Endometrial microvascular endothelial cells (primary cell): ENCODE measurements around the gene TAF3. TPM values are rescaled to one million over a fixed set of nuclear protein-coding genes. Genes with fewer than 3 reads are reported as not detected.

Experiments
- in situ Hi-C: cut with HindIII; loops from 2 replicates; pipeline ENCODE4 v1.10.0; 2017; ENCODE audit warnings: low sequenced_read_pairs, low pct_unique_long_range_greater_than_20kb; ENCODE audit errors: inconsistent ontology term
- total RNA-seq: library from RNA; depleted of rRNA; stranded (reverse); fragments of >200 nt; gene quantifications from one replicate; pipeline ENCODE4 v1.2.3, GENCODE V29; 2015; ENCODE audit errors: inconsistent ontology term

TAF3 gene
- total RNA-seq, 1 donor from 2014 or later: 2.3 TPM

DNA sequence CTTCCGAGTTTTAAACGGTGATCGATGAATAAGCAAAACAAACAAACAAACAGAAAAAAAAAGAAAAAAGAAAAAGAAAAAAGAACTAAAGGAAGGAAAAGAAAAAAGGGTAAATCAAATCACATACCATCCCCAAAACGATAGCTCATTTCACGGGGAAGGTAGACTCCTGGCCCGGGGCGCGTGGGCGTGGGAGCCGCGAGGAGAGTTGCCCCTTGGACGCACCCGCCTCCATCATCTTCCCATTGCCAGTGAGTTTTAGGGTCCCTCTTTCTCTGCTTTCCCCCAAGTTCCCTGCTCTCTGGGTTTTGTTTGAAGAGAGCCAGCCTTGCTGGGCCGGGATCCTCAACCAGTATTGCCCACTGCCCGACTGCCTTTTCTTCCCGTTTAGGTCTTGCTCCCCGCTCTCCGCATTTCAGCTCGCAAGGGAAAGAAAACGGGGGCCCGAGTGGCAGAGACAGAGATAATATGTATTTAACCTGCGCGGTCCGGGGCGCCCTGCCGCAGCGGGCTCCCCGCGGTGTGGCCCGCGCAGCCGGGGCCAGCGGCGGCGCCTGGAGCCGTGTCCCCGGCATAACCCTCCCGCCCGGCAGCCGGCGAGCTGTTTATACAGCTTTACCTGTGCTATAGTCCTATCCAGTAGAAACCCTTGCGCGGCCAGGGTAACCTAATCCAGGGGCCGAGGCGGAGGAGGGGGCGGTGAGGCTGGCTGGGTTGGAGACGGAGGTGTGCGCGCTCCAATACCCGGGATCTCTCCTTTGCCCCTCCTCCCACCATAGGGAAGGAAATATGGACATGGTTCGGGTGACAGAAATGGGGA lies 230.9 kb downstream of the TAF3 start:
- in situ Hi-C loops: no loop called here

DNA sequence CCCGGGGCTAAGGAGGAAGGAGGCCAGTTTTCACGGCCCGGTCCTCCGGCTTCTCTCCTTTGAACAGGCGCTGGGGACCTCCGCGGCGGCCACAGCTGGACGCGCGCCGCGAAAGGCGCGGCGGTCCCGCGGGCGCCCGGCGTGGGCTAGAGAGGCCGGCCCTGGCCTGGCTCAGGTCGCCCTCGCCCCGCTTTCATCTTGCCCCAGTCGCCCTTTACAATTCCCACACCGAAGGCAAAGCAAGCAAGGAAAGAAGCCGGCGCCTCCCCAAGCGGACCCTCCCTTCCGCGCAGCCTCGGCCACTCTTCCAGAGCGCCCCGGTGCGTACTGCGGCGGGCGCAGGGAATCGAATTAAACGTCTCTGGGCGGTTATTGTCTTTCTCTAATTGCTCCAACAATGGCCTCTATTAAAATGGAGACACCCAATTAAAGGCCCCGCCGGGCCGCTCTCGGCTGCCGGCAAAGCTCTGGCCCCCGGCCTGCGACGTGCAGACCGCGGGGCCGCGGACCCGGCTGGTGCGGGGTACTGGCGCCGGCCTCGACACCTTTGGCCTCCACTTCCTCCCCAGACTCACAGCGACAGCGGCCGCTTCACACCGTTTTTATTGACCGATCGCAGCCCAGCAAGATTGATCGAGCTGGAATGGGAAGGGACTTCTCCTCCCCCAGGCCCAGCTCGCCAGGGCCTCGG lies 231.7 kb downstream of the TAF3 start:
- in situ Hi-C loops: no loop called here

DNA sequence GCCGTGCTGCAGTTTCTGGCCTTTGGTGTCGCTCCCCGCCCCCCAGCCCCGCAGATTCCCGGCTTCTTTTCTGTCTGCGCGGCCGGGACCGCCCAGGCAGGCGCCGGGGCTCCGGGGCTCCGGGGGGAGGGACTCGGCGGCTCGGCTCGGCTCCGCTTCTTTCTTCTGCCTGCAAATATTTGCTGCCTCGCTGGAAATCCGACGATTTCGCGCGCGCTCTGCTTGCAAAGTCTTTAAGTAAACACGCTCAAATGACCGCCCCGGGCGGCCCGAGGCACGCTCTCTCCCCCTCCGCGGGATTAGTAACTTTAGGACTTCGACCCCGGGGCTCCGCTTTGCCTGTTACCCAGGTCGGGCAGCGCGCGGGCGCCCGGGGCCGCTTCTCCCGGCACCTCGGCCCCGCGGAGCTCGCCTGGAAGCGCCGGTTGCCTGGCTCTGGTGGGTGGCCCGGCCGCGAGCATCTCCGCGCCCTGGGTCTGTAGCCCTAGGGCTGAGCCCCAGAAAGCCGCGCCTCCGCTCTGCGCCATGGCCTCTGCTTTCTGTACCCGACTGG lies 232.3 kb downstream of the TAF3 start:
- in situ Hi-C loops: no loop called here

DNA sequence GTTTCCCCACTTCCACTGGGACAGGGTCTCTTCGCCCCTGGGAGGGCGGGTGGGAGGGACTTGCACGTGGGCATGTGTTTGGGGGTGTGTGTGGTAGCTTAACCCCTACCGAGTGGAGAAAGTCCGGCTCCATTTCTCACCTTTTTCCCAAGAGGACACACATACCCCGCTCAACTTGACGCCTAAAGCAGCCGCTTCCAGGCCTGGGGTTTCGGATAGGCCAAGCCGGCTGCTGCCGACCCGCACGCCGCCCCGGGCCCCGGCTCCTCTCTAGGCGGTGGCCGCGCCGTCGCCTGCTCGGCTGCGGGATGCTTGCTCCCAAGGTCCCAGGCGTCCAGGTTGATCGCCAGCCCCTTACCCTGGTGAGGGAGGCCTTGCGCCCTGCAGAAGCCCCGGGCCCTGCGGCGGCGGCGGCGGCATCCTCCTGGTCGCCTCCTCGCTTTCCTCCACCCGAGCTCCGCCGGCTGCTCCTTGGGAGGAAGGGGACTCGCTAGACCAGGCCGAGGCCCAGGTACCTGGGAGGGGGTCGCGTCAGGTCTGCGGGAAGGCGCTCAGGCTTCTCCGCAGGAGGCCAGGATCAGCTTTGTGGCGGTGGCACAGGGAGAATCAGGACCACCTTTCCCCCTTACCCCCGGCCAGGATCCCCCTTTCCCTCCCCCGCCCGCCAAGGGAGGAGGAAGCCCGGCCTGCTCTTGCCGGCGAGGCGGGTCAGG lies 233.0 kb downstream of the TAF3 start:
- in situ Hi-C loops: no loop called here

DNA sequence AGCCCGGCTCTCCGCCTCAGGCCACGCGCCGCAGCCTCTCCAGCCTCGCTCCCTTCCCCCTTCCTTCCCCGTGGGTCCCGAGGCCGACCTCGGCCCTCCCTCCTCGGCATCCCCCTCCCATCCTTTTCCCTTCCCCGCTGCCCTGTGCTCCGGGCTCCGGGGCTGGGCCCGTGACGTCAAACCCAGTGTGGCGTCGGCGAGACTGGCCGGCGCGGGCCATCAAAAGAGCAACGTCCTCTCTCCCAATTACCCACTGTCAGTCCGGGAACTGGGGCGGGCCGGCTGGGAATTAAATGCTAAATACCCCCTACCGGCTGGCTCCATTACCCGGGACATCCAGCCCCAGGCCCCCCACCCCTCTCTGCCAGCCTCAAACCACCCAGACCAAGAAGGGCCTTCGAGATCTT lies 233.5 kb downstream of the TAF3 start:
- in situ Hi-C loops: no loop called here

DNA sequence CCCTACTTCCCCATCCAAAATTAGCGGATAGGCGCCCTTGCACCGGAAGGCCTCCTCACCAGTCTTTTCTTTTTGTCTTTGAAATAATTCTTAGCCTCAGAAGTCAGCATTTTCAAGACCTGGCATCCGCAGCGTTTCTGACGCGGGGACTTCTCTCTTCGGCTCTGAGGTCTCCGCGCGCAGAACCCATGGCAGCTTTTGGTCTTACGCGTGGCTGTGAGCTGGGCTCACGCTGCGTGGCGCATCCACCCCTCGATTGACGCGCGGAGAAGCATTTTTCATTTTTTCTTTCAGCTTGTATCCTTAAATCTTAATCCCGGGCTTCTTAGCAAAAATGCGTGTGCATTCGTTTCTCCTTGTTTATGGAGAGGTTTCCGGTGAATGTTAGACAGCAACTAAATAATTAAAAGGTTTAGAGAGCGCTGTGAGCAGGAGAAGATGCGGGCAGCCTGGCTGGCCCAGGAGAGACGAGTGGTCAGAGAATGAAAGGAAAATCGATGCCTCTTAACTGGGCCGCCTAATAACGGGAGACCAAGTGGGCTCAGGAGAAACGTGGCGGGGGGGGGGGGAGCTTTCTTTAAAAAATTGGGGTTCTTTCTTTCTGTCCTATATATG lies 234.1 kb downstream of the TAF3 start:
- in situ Hi-C loops: no loop called here

DNA sequence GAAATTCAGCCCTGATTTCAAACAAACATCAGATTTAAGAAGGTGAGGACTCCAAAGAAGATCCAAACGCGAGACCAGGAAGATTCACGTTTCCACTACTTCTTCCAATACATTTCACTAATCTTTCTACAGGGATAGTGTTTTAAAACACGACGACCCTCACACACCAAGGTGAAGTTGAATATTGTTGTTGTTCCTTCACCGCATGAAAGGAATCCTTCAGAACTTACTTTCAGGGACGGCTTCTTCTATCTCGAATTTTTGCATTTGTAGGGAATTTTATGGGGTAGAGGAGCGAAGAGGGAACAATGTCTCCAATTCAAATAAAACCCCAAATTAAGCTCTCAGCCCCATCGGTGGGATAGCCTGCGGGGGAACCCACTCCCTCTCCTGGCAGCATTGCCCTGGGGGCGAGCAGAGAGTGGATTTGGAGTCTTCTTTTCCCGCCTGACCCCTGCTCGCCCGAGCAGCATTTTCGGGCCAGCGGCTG lies 234.7 kb downstream of the TAF3 start:
- in situ Hi-C loops: no loop called here

DNA sequence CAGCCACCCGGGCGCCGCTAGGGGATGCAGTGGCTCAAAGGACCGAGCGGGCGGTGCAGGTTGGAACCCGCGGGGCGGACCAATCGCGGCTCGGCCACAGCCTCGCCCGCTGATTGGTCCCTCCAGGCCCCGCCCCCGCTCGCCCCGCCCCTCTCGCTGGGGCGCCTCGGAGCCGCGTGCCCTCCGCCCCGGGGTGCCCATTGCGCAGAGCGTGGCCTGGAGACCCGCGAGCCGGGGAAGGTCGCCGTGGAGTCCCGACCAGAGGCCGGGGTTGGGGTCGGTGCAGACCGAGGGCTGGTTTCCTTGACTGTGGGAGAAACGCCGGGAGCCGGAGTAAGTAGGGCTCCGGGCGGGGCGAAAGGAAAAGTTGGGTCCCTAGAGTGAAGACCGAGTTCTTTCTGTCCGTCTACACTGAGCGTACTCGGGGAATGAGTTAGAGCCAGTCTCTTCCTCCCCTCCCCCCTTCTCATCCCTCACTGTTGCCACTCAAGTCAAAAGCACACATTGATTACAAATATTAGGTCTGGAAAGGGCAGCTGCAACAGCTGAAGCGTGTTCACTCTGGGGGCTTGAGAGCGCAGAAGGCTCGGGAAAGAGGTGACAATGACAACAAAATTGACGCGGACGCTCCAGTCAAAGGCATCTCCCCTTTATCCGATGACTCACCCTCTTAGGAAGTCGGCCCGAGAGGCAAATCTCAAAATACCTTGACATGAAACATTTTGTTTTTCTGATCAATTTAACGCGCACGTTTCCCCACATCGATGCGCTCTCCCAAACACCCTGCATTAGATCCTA lies 235.3 kb downstream of the TAF3 start:
- in situ Hi-C loops: no loop called here

DNA sequence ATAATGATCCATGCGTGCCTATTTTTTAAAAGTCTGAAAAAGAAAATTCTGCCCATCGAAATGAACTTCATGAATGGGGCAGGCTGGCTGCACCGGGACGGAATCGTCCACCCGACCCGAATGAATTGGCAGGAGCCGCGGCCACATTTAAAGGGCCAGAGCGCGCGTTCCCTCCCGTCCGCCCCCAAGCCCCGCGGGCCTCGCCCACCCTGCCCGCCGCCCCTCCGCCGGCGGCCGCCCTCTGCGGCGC lies 235.9 kb downstream of the TAF3 start:
- in situ Hi-C loops: no loop called here

DNA sequence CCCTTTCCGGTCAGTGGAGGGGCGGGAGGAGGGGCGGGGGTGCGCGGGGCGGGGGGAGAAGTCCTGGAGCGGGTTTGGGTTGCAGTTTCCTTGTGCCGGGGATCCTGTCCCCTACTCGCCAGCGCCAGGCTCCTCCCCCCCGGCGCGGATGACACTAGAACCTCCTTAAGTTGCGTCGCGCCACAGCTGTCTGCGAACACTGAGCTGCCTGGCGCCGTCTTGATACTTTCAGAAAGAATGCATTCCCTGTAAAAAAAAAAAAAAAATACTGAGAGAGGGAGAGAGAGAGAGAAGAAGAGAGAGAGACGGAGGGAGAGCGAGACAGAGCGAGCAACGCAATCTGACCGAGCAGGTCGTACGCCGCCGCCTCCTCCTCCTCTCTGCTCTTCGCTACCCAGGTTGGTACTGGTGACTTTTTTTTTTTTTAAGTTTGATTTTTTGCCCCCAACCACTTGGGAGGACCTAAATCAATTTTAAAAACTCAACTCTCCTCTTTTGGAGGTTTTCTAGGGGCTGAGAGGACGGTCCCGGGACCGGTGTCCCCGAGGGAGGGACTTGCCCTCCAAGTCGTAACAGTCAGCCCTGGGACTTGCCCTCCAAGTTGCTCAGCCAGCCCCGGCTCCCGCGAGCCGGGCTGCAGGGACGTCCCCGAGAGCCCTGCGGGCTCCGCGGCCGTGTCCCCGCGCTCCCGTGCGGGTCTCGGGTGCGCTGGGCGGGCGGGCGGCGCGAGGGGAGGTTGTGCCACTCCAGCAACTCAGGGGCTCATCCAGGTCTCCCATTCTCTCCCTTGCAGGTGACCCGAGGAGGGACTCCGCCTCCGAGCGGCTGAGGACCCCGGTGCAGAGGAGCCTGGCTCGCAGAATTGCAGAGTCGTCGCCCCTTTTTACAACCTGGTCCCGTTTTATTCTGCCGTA lies 236.4 kb downstream of the TAF3 start, which contains the start of gene GATA3:
Gene GATA3 (plus strand): TSS at position 195 of the 914 bp plus-strand sequence. CDS start 968 bp downstream, outside the sequence.
- in situ Hi-C loops: no loop called here

DNA sequence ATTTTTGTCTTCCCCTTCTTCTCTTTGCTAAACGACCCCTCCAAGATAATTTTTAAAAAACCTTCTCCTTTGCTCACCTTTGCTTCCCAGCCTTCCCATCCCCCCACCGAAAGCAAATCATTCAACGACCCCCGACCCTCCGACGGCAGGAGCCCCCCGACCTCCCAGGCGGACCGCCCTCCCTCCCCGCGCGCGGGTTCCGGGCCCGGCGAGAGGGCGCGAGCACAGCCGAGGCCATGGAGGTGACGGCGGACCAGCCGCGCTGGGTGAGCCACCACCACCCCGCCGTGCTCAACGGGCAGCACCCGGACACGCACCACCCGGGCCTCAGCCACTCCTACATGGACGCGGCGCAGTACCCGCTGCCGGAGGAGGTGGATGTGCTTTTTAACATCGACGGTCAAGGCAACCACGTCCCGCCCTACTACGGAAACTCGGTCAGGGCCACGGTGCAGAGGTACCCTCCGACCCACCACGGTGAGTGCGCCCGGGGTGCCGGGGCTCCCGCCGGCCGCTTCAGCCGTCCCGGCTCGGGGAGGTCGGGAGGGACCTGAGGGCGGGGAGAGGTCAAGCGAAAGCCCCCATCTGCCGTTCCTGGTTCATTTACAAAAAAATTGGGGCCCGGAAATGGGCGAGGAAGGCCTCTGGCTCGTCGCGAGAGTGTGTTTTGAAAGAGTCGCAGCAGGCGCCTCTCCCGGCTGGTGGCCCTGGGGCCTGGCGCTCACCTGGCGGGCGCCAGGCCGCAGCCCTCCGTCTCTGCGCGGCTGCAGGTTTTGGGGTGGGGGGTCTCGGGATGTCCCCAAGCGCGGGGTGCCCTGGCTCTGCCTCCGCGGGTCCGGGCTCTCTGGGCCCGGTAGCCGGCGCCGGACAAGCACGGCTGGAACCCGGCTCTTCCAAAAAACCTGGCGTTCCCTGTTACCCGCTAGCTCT lies 237.4 kb downstream of the TAF3 start:
- in situ Hi-C loops: no loop called here

DNA sequence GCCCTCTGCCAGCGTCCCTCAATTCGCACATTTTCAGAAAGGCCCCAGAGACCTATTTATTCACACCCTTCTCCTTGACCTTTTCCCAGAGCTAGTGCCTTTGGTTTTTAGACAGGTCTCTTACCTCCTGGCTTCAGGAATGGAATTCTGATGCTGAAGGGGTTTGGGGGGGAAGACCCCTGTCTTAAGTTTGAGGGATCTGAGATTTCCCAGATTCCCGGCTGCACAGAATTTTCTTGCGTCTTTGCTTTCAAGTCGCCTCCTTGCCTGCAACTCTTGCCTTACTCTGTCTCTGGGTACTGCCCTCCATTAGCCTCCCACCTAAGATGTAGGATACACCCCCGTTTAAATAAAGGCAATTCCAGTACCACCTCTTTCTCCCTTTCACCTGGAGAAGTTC lies 238.1 kb downstream of the TAF3 start:
- in situ Hi-C loops: no loop called here

DNA sequence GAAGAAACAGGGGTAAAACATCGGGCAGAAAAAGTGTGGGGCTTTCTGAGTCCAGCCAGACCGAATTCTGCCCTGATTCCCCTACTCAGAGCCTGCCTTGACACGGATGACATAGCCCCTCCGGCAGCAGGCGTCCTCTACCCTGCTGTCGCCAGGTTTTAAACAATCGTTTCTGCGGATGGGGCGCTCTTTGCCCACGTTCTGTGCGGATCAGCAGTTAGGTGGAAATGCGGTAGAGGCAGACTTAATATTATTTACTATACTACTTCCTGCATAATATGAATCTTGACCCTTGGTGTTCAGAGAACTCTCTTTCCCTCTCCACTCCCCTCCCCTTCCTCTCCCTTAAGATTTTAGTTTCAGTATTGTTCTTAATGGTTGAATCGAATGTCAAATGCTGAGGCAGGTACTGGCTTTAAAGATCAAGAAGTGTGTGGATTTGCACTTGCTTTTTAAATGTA lies 238.6 kb downstream of the TAF3 start:
- in situ Hi-C loops: no loop called here

DNA sequence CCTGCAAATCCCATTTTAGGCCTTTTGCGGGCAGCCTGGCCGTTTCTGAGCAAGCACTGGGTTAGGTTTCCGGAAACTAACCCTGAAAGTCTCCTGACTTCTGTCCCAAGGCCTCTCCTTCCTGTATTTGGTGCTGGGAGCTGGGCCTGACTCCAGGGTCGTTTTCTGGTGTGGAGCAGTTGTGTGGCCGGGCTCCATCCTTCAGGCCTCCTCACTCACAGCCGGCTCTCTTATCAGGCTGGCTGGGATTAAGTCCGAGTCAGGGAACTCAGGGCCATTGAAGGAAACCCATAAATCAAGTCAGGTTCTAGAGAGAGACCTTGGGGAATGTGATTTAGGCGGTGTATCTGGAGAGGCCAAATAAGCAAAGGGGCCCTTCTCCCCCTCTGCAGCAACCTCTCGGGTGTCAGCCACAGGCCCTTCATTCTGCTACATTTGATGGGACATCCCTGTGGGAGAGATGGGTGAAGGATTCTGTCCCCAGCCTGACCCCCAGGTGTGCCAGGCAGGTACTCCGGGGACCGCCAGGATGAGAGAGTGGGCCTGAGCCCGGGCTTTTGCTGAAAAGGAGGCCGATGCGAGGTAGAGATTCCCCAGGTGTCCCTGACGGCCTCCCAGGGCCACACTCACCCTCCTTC lies 239.4 kb downstream of the TAF3 start:
- in situ Hi-C loops: no loop called here

DNA sequence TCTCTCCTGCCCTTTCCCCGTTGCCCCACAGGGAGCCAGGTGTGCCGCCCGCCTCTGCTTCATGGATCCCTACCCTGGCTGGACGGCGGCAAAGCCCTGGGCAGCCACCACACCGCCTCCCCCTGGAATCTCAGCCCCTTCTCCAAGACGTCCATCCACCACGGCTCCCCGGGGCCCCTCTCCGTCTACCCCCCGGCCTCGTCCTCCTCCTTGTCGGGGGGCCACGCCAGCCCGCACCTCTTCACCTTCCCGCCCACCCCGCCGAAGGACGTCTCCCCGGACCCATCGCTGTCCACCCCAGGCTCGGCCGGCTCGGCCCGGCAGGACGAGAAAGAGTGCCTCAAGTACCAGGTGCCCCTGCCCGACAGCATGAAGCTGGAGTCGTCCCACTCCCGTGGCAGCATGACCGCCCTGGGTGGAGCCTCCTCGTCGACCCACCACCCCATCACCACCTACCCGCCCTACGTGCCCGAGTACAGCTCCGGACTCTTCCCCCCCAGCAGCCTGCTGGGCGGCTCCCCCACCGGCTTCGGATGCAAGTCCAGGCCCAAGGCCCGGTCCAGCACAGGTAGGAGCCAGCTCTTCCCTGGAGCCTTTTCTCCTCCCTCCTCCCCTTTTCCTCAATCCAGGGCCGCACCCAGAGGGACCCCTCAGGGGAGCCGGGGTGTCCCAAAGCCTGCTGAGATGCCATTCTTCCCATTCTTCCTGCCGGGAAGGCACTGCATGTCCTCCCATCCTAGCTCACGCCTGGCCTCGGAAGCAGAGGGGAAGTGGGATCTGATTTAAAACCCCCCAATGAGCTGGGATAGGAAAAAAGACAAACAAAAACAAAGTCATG lies 240.2 kb downstream of the TAF3 start:
- in situ Hi-C loops: no loop called here
